HCT116 (cell line): Measurements from ENCODE around the gene RIBC2. TPM values are rescaled to one million over a fixed set of nuclear protein-coding genes. Genes with fewer than 3 reads are reported as not detected.

Experiments used
- ATAC-seq: fragments of 200-7000 bp; cut with Tn5 transposase; 2 replicates; pipeline ENCODE4 v1.9.1; 2020; ENCODE audit warnings: mild to moderate bottlenecking, moderate library complexity
- BruUV-seq: library from RNA; stranded (reverse); fragments of 400-500 nt; replicated peaks from 2 replicates; lab custom pipeline; 2021; lab: Mats Ljungman, UMichigan
- CTCF ChIA-PET: fragments of 300-600 bp; sonication (Branson Sonifier 250); formaldehyde crosslinking; loops from one replicate; lab custom pipeline; 2021; ENCODE audit warnings: antibody characterized with exemption; lab: Charles Lee
- POLR2A ChIA-PET: fragments of 300-600, 350-600 bp; sonication (Branson Sonifier 250); formaldehyde crosslinking; loops from one replicate; lab custom pipeline; 2021; ENCODE audit warnings: antibody characterized with exemption; lab: Charles Lee
- RAD21 ChIA-PET, 2 experiments: fragments of 300-600 bp; sonication (Branson Sonifier 250); formaldehyde crosslinking; loops; one replicate each; lab custom pipeline; 2023; ENCODE audit warnings: low total read pairs in 2 of 2; ENCODE audit not compliant: uncharacterized antibody in 2 of 2, unreplicated experiment in 2 of 2, low non-redundant PET in 1 of 2; lab: Charles Lee
- DNase-seq: peaks from one replicate; pipeline ENCODE4 v3.0.0-alpha.2; 2010; ENCODE audit warnings: low read depth, low spot score
- H2AFZ ChIP-seq: fragments of 200-600 bp; shearing (Covaris generic), sonication (generic); 2 replicates; pipeline ENCODE4 v1.6.1; 2017; ENCODE audit warnings: low read depth, mixed run types, mixed read lengths, antibody characterized with exemption, low read length; ENCODE audit not compliant: poor library complexity, severe bottlenecking
- H3K27ac ChIP-seq: 2 replicates; pipeline ENCODE4 v1.5.1; 2012; ENCODE audit warnings: low read depth, low read length
- H3K27me3 ChIP-seq: fragments of 200-600 bp; sonication (generic); 2 replicates; pipeline ENCODE4 v1.6.1; 2016; ENCODE audit warnings: mixed run types, low read length, mixed read lengths; ENCODE audit not compliant: insufficient read depth
- H3K36me3 ChIP-seq, 2 experiments: fragments of 200-500 bp in 1 of 2; fragments of 200-600 bp in 1 of 2; sonication (Bioruptor generic) in 1 of 2; sonication (generic) in 1 of 2; 2 replicates each; pipeline versions ENCODE4 v1.5.1 to v1.6.1; 2014 to 2016; ENCODE audit warnings: low read length in 2 of 2, inconsistent platforms in 1 of 2, mixed read lengths in 1 of 2, mixed run types in 1 of 2; ENCODE audit not compliant: insufficient read depth in 2 of 2, control insufficient read depth in 1 of 2
- H3K4me1 ChIP-seq, 2 experiments: fragments of 200-600 bp in 1 of 2; sonication (generic) in 1 of 2; 2 replicates each; pipeline versions ENCODE4 v1.5.1 to v1.6.1; 2012 to 2017; ENCODE audit warnings: low read length in 2 of 2, inconsistent platforms in 1 of 2, mild to moderate bottlenecking in 1 of 2, mixed read lengths in 1 of 2, mixed run types in 1 of 2, moderate library complexity in 1 of 2; ENCODE audit not compliant: insufficient read depth in 2 of 2, control insufficient read depth in 1 of 2
- H3K4me2 ChIP-seq: fragments of 200-600 bp; sonication (generic); 2 replicates; pipeline ENCODE4 v1.6.1; 2017; ENCODE audit warnings: mixed run types, low read length, mixed read lengths
- H3K4me3 ChIP-seq, 2 experiments: fragments of 200-600 bp in 1 of 2; sonication (generic) in 1 of 2; replicated peaks in 1 of 2; 2 replicates each; pipeline ENCODE4 v1.5.1; 2011 to 2016; ENCODE audit warnings: low read length in 2 of 2, control low read depth in 1 of 2, low read depth in 1 of 2, mild to moderate bottlenecking in 1 of 2, mixed read lengths in 1 of 2, mixed run types in 1 of 2
- H3K79me2 ChIP-seq: fragments of 200-600 bp; sonication (generic); 2 replicates; pipeline ENCODE4 v1.6.1; 2017; ENCODE audit warnings: mild to moderate bottlenecking, mixed run types, low read length, moderate library complexity, mixed read lengths; ENCODE audit not compliant: insufficient read depth
- H3K9ac ChIP-seq: fragments of 200-600 bp; sonication (generic); 2 replicates; pipeline ENCODE4 v1.6.1; 2016; ENCODE audit warnings: low read length, mixed read lengths
- H3K9me2 ChIP-seq: fragments of 200-600 bp; sonication (generic), shearing (Covaris generic); 2 replicates; pipeline ENCODE4 v1.6.1; 2017; ENCODE audit warnings: mixed run types, mild to moderate bottlenecking, moderate library complexity; ENCODE audit not compliant: insufficient read depth
- H3K9me3 ChIP-seq, 2 experiments: fragments of 200-500 bp in 1 of 2; fragments of 200-600 bp in 1 of 2; sonication (Bioruptor generic) in 1 of 2; sonication (generic) in 1 of 2; 2 replicates each; pipeline ENCODE4 v1.6.1; 2014 to 2017; ENCODE audit warnings: low read length in 2 of 2, mixed read lengths in 2 of 2, inconsistent platforms in 1 of 2, low read depth in 1 of 2, mild to moderate bottlenecking in 1 of 2, mixed run types in 1 of 2, moderate library complexity in 1 of 2; ENCODE audit not compliant: control insufficient read depth in 1 of 2, insufficient read depth in 1 of 2
- H4K20me1 ChIP-seq: fragments of 200-600 bp; sonication (generic), shearing (Covaris generic); 2 replicates; pipeline ENCODE4 v1.6.1; 2017; ENCODE audit warnings: mixed run types, mild to moderate bottlenecking, moderate library complexity; ENCODE audit not compliant: insufficient read depth
- FOSL1 ChIP-seq: IDR thresholded peaks from 2 replicates; pipeline ENCODE4 v1.6.1; 2012; ENCODE audit warnings: low read depth
- MAX ChIP-seq: IDR thresholded peaks from 2 replicates; pipeline ENCODE4 v1.6.1; 2012
- POLR2AphosphoS5 ChIP-seq: IDR thresholded peaks from 2 replicates; pipeline ENCODE4 v1.6.1; 2011; ENCODE audit warnings: mild to moderate bottlenecking, low read depth, low read length, moderate library complexity
- SIN3A ChIP-seq: IDR thresholded peaks from 2 replicates; pipeline ENCODE4 v1.6.1; 2012; ENCODE audit warnings: low read depth
- SRF ChIP-seq: IDR thresholded peaks from 2 replicates; pipeline ENCODE4 v1.6.1; 2012; ENCODE audit warnings: low read depth
- ZFX ChIP-seq: fragments of 450-650 bp; IDR thresholded peaks from 2 replicates; pipeline ENCODE4 v1.6.1; 2017
- intact Hi-C: fragments of 100-400 bp; cut with micrococcal nuclease; formaldehyde crosslinking; loops from 2 replicates; pipeline ENCODE4 v1.10.0; 2022
- total RNA-seq: library from RNA; stranded (reverse); gene quantifications from one replicate; pipeline ENCODE4 v1.2.1, GENCODE V29; 2021; ENCODE audit not compliant: unreplicated experiment

RIBC2 gene
- total RNA-seq, 1 experiment from 2014 or later = 8.3 TPM

GRCh38 chr22:45481661-45482060, 68.2 kb downstream of the RIBC2 start:
- intact Hi-C loops = no loop called here
- BruUV-seq = no TSS peak
- Histone ChIP-seq H3K9me2 (no peaks in the 10 kb centered on the region), H4K20me1 (no peaks in the 10 kb centered on the region), H3K9ac (no peak overlapping the region), H3K27ac (no peak overlapping the region), H3K4me2 (no peak overlapping the region), H2AFZ (no peak overlapping the region), H3K4me1 (peaks cover 4 to 10% of the 10 kb centered on the region in 2 experiments; a peak in 3 of 4 replicates), H3K27me3 (no peaks in the 10 kb centered on the region), H3K36me3 (no peaks in the 10 kb centered on the region), H3K4me3 (no peak overlapping the region), H3K9me3 (no peaks in the 10 kb centered on the region; a peak in 1 of 4 replicates), H3K79me2 (no peaks in the 10 kb centered on the region)
- no peak for ATAC-seq
- ChIA-PET POLR2A (no interaction called here), RAD21 (no interaction called here), CTCF (no interaction called here)
- no peak for DNase-seq
- TF ChIP-seq POLR2AphosphoS5 (no peak), MAX (no peak), FOSL1 (no peak), ZFX (no peak), SIN3A (no peak), SRF (no peak)

Other genes starting within 250 kb of the RIBC2 start
- 102 TPM for gene NUP50, start 249.8 kb upstream of the RIBC2 start, total RNA-seq
- gene KIAA0930, start 172.8 kb upstream of the RIBC2 start, total RNA-seq = 60.9 TPM
- not detected for gene UPK3A, start 128.7 kb upstream of the RIBC2 start, total RNA-seq
- gene FAM118A, start 103.8 kb upstream of the RIBC2 start, total RNA-seq = 43.2 TPM
- gene SMC1B, start 94 bp upstream of the RIBC2 start, total RNA-seq = not detected
- 23.4 TPM for gene FBLN1, start 89.2 kb downstream of the RIBC2 start, total RNA-seq